Upper lobe of left lung (tissue), 6 donors: Measurements from ENCODE around the gene MRPL2. TPM values are rescaled to one million over a fixed set of nuclear protein-coding genes. Genes with fewer than 3 reads are reported as not detected.
"Not testable (repeated sequence)": the region's sequence is repeated elsewhere in the genome, so short reads cannot be mapped to it uniquely, and the experiment has no call there.

ENCODE experiments used
- ATAC-seq, 2 donors: fragments of 200-7000 bp; cut with Tn5 transposase; one replicate each; pipeline ENCODE4 v1.9.1; 2022; ENCODE audit warnings: mild to moderate bottlenecking in 2 of 2, moderate library complexity in 2 of 2; ENCODE audit not compliant: low FRiP score in 2 of 2
- DNase-seq, 2 donors: peaks; one replicate each; pipeline ENCODE4 v3.0.0-alpha.2; 2019 to 2020
- H3K27ac ChIP-seq, 4 donors: fragments of 200-600 bp; sonication (generic); one replicate each; pipeline ENCODE4 v1.5.1; 2016 to 2019
- H3K27me3 ChIP-seq, 4 donors: fragments of 200-600 bp; sonication (generic); one replicate each; pipeline ENCODE4 v1.5.1; 2017 to 2019
- H3K36me3 ChIP-seq, 4 donors: fragments of 200-600 bp; sonication (generic); one replicate each; pipeline ENCODE4 v1.5.1; 2016 to 2019
- H3K4me1 ChIP-seq, 4 donors: fragments of 200-600 bp; sonication (generic); one replicate each; pipeline ENCODE4 v1.5.1; 2018 to 2019
- H3K4me3 ChIP-seq, 4 donors: fragments of 200-600 bp; sonication (generic); one replicate each; pipeline ENCODE4 v1.5.1; 2017 to 2019; ENCODE audit warnings: mild to moderate bottlenecking in 2 of 4, moderate library complexity in 1 of 4
- H3K9me3 ChIP-seq, 4 donors: fragments of 200-600 bp; sonication (generic); one replicate each; pipeline ENCODE4 v1.5.1; 2018 to 2019
- CTCF ChIP-seq, 6 experiments: fragments of 450-650 bp in 4 of 6; fragments of 200-600 bp in 2 of 6; sonication (generic) in 2 of 6; IDR thresholded peaks; one replicate each; pipeline ENCODE4 v1.5.1; 2016 to 2019; ENCODE audit warnings: antibody characterized with exemption in 6 of 6
- EP300 ChIP-seq, 4 donors: sonication (generic); formaldehyde crosslinking; IDR thresholded peaks; one replicate each; pipeline ENCODE4 v1.5.1; 2017; ENCODE audit warnings: antibody characterized with exemption in 4 of 4, control low read depth in 2 of 4
- POLR2A ChIP-seq, 4 donors: fragments of 450-650 bp; IDR thresholded peaks; one replicate each; pipeline ENCODE4 v1.5.1; 2016 to 2017; ENCODE audit warnings: antibody characterized with exemption in 4 of 4, mild to moderate bottlenecking in 2 of 4
- POLR2AphosphoS5 ChIP-seq, 2 donors: sonication (generic); formaldehyde crosslinking; IDR thresholded peaks; one replicate each; pipeline ENCODE4 v1.5.1; 2017; ENCODE audit warnings: antibody characterized with exemption in 2 of 2
- WGBS, 2 donors: methylation state at CpG; one replicate each; pipeline ENCODE4 v1.1.5; 2017 to 2018; 5-methylcytosine and 5-hydroxymethylcytosine counted together
- total RNA-seq, 6 donors: library from RNA; depleted of rRNA in 4 of 6; stranded (reverse); fragments of >200 nt in 4 of 6; gene quantifications; one replicate each; pipeline versions ENCODE4 v1.1.0 to v1.2.1, GENCODE V29; 2016 to 2021
- donor health status: DM: no; HTN: no; CAD: no; lungs with moderate emphysema.
- donor health status: DM: no; HTN: yes; CAD: no; lungs with severe emphysema.

The MRPL2 gene
- total RNA-seq, 6 donors from 2014 or later: 17.2 to 58.2 (median 30.7) TPM

GRCh38 chr6:43045371-43045930 lies 13.8 kb downstream of the MRPL2 start:
- DNase-seq: no peak
- H3K4me1 ChIP-seq: no peaks in the 10 kb centered on the region
- no peaks in the 10 kb centered on the region for H3K27me3 ChIP-seq
- no peaks in the 10 kb centered on the region for H3K9me3 ChIP-seq
- ATAC-seq: no peak
- no peak overlapping the region for H3K27ac ChIP-seq
- no peak overlapping the region for H3K4me3 ChIP-seq
- peaks cover 6 to 88% (median 60%) of the 10 kb centered on the region in 4 donors for H3K36me3 ChIP-seq
- 91 to 94% methylated on average over 8 to 11 of the region's 11 CpGs for WGBS, 2 donors
- TF ChIP-seq CTCF (IDR thresholded peaks at IDR 0.05): no peak
- TF ChIP-seq EP300 (IDR thresholded peaks at IDR 0.05): no peak
- no peak for TF ChIP-seq POLR2AphosphoS5 (IDR thresholded peaks at IDR 0.05)
- TF ChIP-seq POLR2A (IDR thresholded peaks at IDR 0.05): no peak

GRCh38 chr6:43043310-43043709 lies 15.9 kb downstream of the MRPL2 start:
- Histone ChIP-seq H3K27me3 (no peaks in the 10 kb centered on the region), H3K27ac (no peak overlapping the region), H3K9me3 (no peaks in the 10 kb centered on the region), H3K4me3 (no peak overlapping the region), H3K36me3 (peaks cover 6 to 88% (median 64%) of the 10 kb centered on the region in 4 donors), H3K4me1 (no peaks in the 10 kb centered on the region)
- ATAC-seq (no peak), DNase-seq (no peak)
- TF ChIP-seq CTCF (IDR thresholded peaks at IDR 0.05): no peak
- TF ChIP-seq POLR2A (IDR thresholded peaks at IDR 0.05): no peak
- TF ChIP-seq POLR2AphosphoS5 (IDR thresholded peaks at IDR 0.05): no peak
- TF ChIP-seq EP300 (IDR thresholded peaks at IDR 0.05): no peak
- 88 to 94% methylated on average over 9 of the region's 9 CpGs for WGBS, 2 donors

GRCh38 chr6:43041475-43041874 lies 17.8 kb downstream of the MRPL2 start:
- H3K27ac ChIP-seq, H3K4me3 ChIP-seq, H3K27me3 ChIP-seq, H3K4me1 ChIP-seq, DNase-seq, ATAC-seq, H3K9me3 ChIP-seq: not testable (repeated sequence)
- 93 to 97% methylated on average over 8 of the region's 8 CpGs for WGBS, 2 donors
- peaks cover 15 to 89% (median 70%) of the 10 kb centered on the region in 4 donors for H3K36me3 ChIP-seq

- peaks cover 15 to 88% (median 65%) of the 10 kb centered on the region in 4 donors for H3K36me3 ChIP-seq
- H3K27ac ChIP-seq: no peak overlapping the region
- no peak for ATAC-seq
These were observed 18.5 kb downstream of the MRPL2 start for GRCh38 chr6:43040542-43041257.

GRCh38 chr6:43038727-43039126 lies 20.5 kb downstream of the MRPL2 start:
- Histone ChIP-seq H3K4me3 (no peak overlapping the region), H3K9me3 (no peaks in the 10 kb centered on the region), H3K27ac (no peak overlapping the region), H3K27me3 (no peaks in the 10 kb centered on the region), H3K36me3 (peaks cover 15 to 89% (median 60%) of the 10 kb centered on the region in 4 donors), H3K4me1 (no peaks in the 10 kb centered on the region)
- WGBS, 2 donors: 84 to 96% methylated on average over 9 of the region's 9 CpGs
- TF ChIP-seq CTCF (IDR thresholded peaks at IDR 0.05): no peak
- ATAC-seq: no peak
- DNase-seq: no peak

More at GRCh38 chr6:43040542-43041257, 18.5 kb downstream of the MRPL2 start:
- TF ChIP-seq EP300 (IDR thresholded peaks at IDR 0.05): no peak
- TF ChIP-seq CTCF (IDR thresholded peaks at IDR 0.05): no peak
- TF ChIP-seq POLR2AphosphoS5 (IDR thresholded peaks at IDR 0.05): no peak
- TF ChIP-seq POLR2A (IDR thresholded peaks at IDR 0.05): no peak
- no peaks in the 10 kb centered on the region for H3K4me1 ChIP-seq
- WGBS, 2 donors: 93% methylated on average over 15 to 18 of the region's 18 CpGs
- H3K9me3 ChIP-seq: no peaks in the 10 kb centered on the region
- DNase-seq: no peak
- no peaks in the 10 kb centered on the region for H3K27me3 ChIP-seq
- H3K4me3 ChIP-seq: no peak overlapping the region
